Muscle of back (tissue), 11 donors: ENCODE data around the gene CCNL2. TPM values are rescaled to one million over a fixed set of nuclear protein-coding genes. Genes with fewer than 3 reads are reported as not detected.
A peak's percentile ranks its signal among the peaks of the same experiment; 100 is the strongest.
"Not testable (repeated sequence)": the region's sequence is repeated elsewhere in the genome, so short reads cannot be mapped to it uniquely, and the experiment has no call there.

Experiments used
- DNase-seq, 3 donors: peaks; one replicate each; pipeline versions ENCODE4 v3.0.0 to v3.0.0-alpha.2; 2013
- polyA plus RNA-seq, 10 donors: library from polyadenylated mRNA; unstranded; fragments of 120-200 nt; gene quantifications; one replicate each; pipeline ENCODE4 v1.2.1, GENCODE V29; 2013; ENCODE audit not compliant: insufficient read length in 10 of 10

The CCNL2 gene
- polyA plus RNA-seq, 10 donors, result 99.5 to 280 (median 146) TPM

- DNase-seq, result no peak
These were observed 22.4 kb downstream of the CCNL2 start for GRCh38 chr1:1376551-1377226.

GRCh38 chr1:1374929-1375662, 24.0 kb downstream of the CCNL2 start, which contains the start of gene AURKAIP1:
Gene AURKAIP1, minus strand, starts transcription at chr1:1375207. Its CDS starts 451 bp downstream, at chr1:1374756.
- peak; percentile 100 for DNase-seq

GRCh38 chr1:1374589-1374928, 24.6 kb downstream of the CCNL2 start:
- DNase-seq, result no peak

- no peak for DNase-seq
These were observed 25.1 kb downstream of the CCNL2 start for GRCh38 chr1:1373815-1374588.

- DNase-seq, result no peak
These were observed 25.9 kb downstream of the CCNL2 start for GRCh38 chr1:1373051-1373814.

GRCh38 chr1:1371746-1372711, 27.1 kb downstream of the CCNL2 start:
- peak in 1 of 3 donors; percentile 76 for DNase-seq

GRCh38 chr1:1371364-1371745, 27.8 kb downstream of the CCNL2 start:
- no peak for DNase-seq

- DNase-seq, result no peak
These were observed 28.3 kb downstream of the CCNL2 start for GRCh38 chr1:1370771-1371300.

GRCh38 chr1:1370094-1370493, 29.0 kb downstream of the CCNL2 start:
- not testable (repeated sequence) for DNase-seq

- no peak for DNase-seq
These were observed 31.8 kb downstream of the CCNL2 start for GRCh38 chr1:1367315-1367714.

GRCh38 chr1:1366699-1367066, 32.5 kb downstream of the CCNL2 start:
- DNase-seq, result no peak

GRCh38 chr1:1365875-1366698, 33.0 kb downstream of the CCNL2 start:
- DNase-seq, result no peak

GRCh38 chr1:1364266-1364665, 34.9 kb downstream of the CCNL2 start:
- no peak for DNase-seq

GRCh38 chr1:1361982-1362423, 37.1 kb downstream of the CCNL2 start:
- DNase-seq, result peak; percentile 65 to 89 (median 78)

- DNase-seq, result peak in 1 of 3 donors; percentile 49
These were observed 37.7 kb downstream of the CCNL2 start for GRCh38 chr1:1361233-1361981.

- DNase-seq, result peak; percentile 77 to 86 (median 83)
These were observed 38.5 kb downstream of the CCNL2 start for GRCh38 chr1:1360506-1361169.

- peak; percentile 64 to 91 (median 78) for DNase-seq
These were observed 39.3 kb downstream of the CCNL2 start for GRCh38 chr1:1359664-1360468.
